ENCODE results near the gene GFAP. TPM values are rescaled to one million over a fixed set of nuclear protein-coding genes. Genes with fewer than 3 reads are reported as not detected.

GFAP gene
- total RNA-seq (not detected), polyA plus RNA-seq (not detected)

- H3K36me3 ChIP-seq (ENCODE audit: insufficient read depth, low read length): no peaks in the 10 kb centered on the region
- H3K36me3 Mint-ChIP-seq: peaks cover 0 to 2% (median 0%) of the 10 kb centered on the region in 3 donors
- DNase-seq: no peak
- H3K27ac ChIP-seq (ENCODE audit: low read depth, low read length): no peak within 1 kb of the TSS
- H3K4me1 ChIP-seq (ENCODE audit: insufficient read depth, low read length): no peaks in the 10 kb centered on the region
- peaks cover 0 to 8% (median 5%) of the 10 kb centered on the region in 3 donors for H3K4me1 Mint-ChIP-seq
- CTCF ChIA-PET: no interaction called here
- peak within 1 kb of the TSS in 1 of 7 donors; percentile 51 for H3K4me3 Mint-ChIP-seq
- H3K9me3 Mint-ChIP-seq: no peaks in the 10 kb centered on the region
- no peaks in the 10 kb centered on the region for H3K27me3 ChIP-seq (ENCODE audit: insufficient read depth, low read length, poor library complexity, severe bottlenecking)
- no peaks in the 10 kb centered on the region for H3K9me3 ChIP-seq (ENCODE audit: low read length)
- peaks cover 18 to 28% of the 10 kb centered on the region in 2 donors for H3K27me3 Mint-ChIP-seq
- POLR2A ChIA-PET: no interaction called here
- peak within 1 kb of the TSS in 1 of 8 donors; percentile 77 for H3K27ac Mint-ChIP-seq
- H3K4me3 ChIP-seq (ENCODE audit: low read length): no peak within 1 kb of the TSS
These were observed at the start of gene GFAP for GRCh38 chr17:44915321-44915726. Gene GFAP, minus strand, starts transcription at chr17:44915500. Its CDS starts 14 bp downstream, at chr17:44915486.

GRCh38 chr17:44961921-44962350 lies 46.6 kb upstream of the GFAP start:
- Histone ChIP-seq H3K4me3 (ENCODE audit: low read length) (no peak overlapping the region), H3K4me1 (ENCODE audit: insufficient read depth, low read length) (peaks cover 2% of the 10 kb centered on the region), H3K36me3 (ENCODE audit: insufficient read depth, low read length) (no peaks in the 10 kb centered on the region), H3K27ac (ENCODE audit: low read depth, low read length) (no peak overlapping the region), H3K27me3 (ENCODE audit: insufficient read depth, low read length, poor library complexity, severe bottlenecking) (peaks cover 45% of the 10 kb centered on the region), H3K9me3 (ENCODE audit: low read length) (no peaks in the 10 kb centered on the region)
- Mint-ChIP-seq H3K27ac (no peak overlapping the region), H3K4me1 (peaks cover 4 to 18% (median 5%) of the 10 kb centered on the region in 3 donors), H3K27me3 (peaks cover 61 to 77% of the 10 kb centered on the region in 2 donors), H3K9me3 (no peaks in the 10 kb centered on the region), H3K36me3 (no peaks in the 10 kb centered on the region), H3K4me3 (no peak overlapping the region)
- ChIA-PET CTCF (interaction anchor here (0.7 to 1.9 kb wide), 2 partner anchors 41 to 173 kb away, joined by 4 to 5 read pairs; partner anchors contain the start of gene ACBD4), POLR2A (no interaction called here)
- DNase-seq: no peak

GRCh38 chr17:44960691-44961090 lies 45.4 kb upstream of the GFAP start:
- Histone ChIP-seq H3K4me1 (ENCODE audit: insufficient read depth, low read length) (no peaks in the 10 kb centered on the region), H3K9me3 (ENCODE audit: low read length) (no peaks in the 10 kb centered on the region), H3K4me3 (ENCODE audit: low read length) (no peak overlapping the region), H3K27ac (ENCODE audit: low read depth, low read length) (no peak overlapping the region), H3K27me3 (ENCODE audit: insufficient read depth, low read length, poor library complexity, severe bottlenecking) (peaks cover 34% of the 10 kb centered on the region), H3K36me3 (ENCODE audit: insufficient read depth, low read length) (no peaks in the 10 kb centered on the region)
- ChIA-PET POLR2A (no interaction called here), CTCF (interaction anchor here (1.9 kb wide), 1 partner anchor 175 kb away, joined by 5 read pairs; the partner anchor contains the start of gene ACBD4)
- Mint-ChIP-seq H3K36me3 (no peaks in the 10 kb centered on the region), H3K9me3 (no peaks in the 10 kb centered on the region), H3K4me3 (peak overlapping the region in 1 of 7 donors; percentile 50), H3K4me1 (peaks cover 0 to 9% (median 0%) of the 10 kb centered on the region in 3 donors), H3K27ac (no peak overlapping the region), H3K27me3 (peaks cover 63 to 75% of the 10 kb centered on the region in 2 donors)
- no peak for DNase-seq

GRCh38 chr17:44959821-44960531 lies 44.7 kb upstream of the GFAP start:
- no peaks in the 10 kb centered on the region for H3K36me3 Mint-ChIP-seq
- no peak overlapping the region for H3K4me3 ChIP-seq (ENCODE audit: low read length)
- no peaks in the 10 kb centered on the region for H3K9me3 Mint-ChIP-seq
- no peaks in the 10 kb centered on the region for H3K4me1 ChIP-seq (ENCODE audit: insufficient read depth, low read length)
- no peak for DNase-seq
- peaks cover 0 to 8% (median 0%) of the 10 kb centered on the region in 3 donors for H3K4me1 Mint-ChIP-seq
- peaks cover 29% of the 10 kb centered on the region for H3K27me3 ChIP-seq (ENCODE audit: insufficient read depth, low read length, poor library complexity, severe bottlenecking)
- POLR2A ChIA-PET: interaction anchor here (1.0 kb wide), 1 partner anchor 9 kb away, joined by 3 read pairs; no protein-coding TSS in a partner anchor
- H3K9me3 ChIP-seq (ENCODE audit: low read length): no peaks in the 10 kb centered on the region
- H3K36me3 ChIP-seq (ENCODE audit: insufficient read depth, low read length): no peaks in the 10 kb centered on the region
- peak overlapping the region in 3 of 7 donors; percentile 22 to 46 (median 33) for H3K4me3 Mint-ChIP-seq
- CTCF ChIA-PET: interaction anchor here (1.0 to 1.9 kb wide), 2 partner anchors 17 to 175 kb away, joined by 3 to 5 read pairs; partner anchors contain the start of gene ACBD4
- H3K27ac ChIP-seq (ENCODE audit: low read depth, low read length): no peak overlapping the region
- peaks cover 56 to 76% of the 10 kb centered on the region in 2 donors for H3K27me3 Mint-ChIP-seq
- H3K27ac Mint-ChIP-seq: no peak overlapping the region

- peaks cover 41 to 53% of the 10 kb centered on the region in 2 donors for H3K27me3 Mint-ChIP-seq
- no peaks in the 10 kb centered on the region for H3K36me3 Mint-ChIP-seq
These were observed 42.0 kb upstream of the GFAP start for GRCh38 chr17:44956998-44957981.

GRCh38 chr17:44955674-44956425 lies 40.5 kb upstream of the GFAP start:
- POLR2A ChIA-PET: no interaction called here
- H3K9me3 ChIP-seq (ENCODE audit: low read length): no peaks in the 10 kb centered on the region
- Mint-ChIP-seq H3K9me3 (no peaks in the 10 kb centered on the region), H3K4me1 (peaks cover 0 to 8% (median 0%) of the 10 kb centered on the region in 3 donors), H3K27me3 (peaks cover 33 to 49% of the 10 kb centered on the region in 2 donors), H3K4me3 (no peak overlapping the region), H3K36me3 (no peaks in the 10 kb centered on the region), H3K27ac (no peak overlapping the region)
- no peak for DNase-seq
- no peak overlapping the region for H3K27ac ChIP-seq (ENCODE audit: low read depth, low read length)
- H3K27me3 ChIP-seq (ENCODE audit: insufficient read depth, low read length, poor library complexity, severe bottlenecking): peaks cover 16% of the 10 kb centered on the region
- no peaks in the 10 kb centered on the region for H3K4me1 ChIP-seq (ENCODE audit: insufficient read depth, low read length)
- CTCF ChIA-PET: no interaction called here
- no peaks in the 10 kb centered on the region for H3K36me3 ChIP-seq (ENCODE audit: insufficient read depth, low read length)
- no peak overlapping the region for H3K4me3 ChIP-seq (ENCODE audit: low read length)

More at GRCh38 chr17:44956998-44957981, 42.0 kb upstream of the GFAP start:
- H3K9me3 Mint-ChIP-seq: no peaks in the 10 kb centered on the region
- H3K9me3 ChIP-seq (ENCODE audit: low read length): no peaks in the 10 kb centered on the region
- H3K4me1 ChIP-seq (ENCODE audit: insufficient read depth, low read length): no peaks in the 10 kb centered on the region
- no peak overlapping the region for H3K4me3 ChIP-seq (ENCODE audit: low read length)
- no peak overlapping the region for H3K27ac ChIP-seq (ENCODE audit: low read depth, low read length)
- no peaks in the 10 kb centered on the region for H3K36me3 ChIP-seq (ENCODE audit: insufficient read depth, low read length)
- no peak overlapping the region for H3K27ac Mint-ChIP-seq
- CTCF ChIA-PET: no interaction called here
- H3K4me1 Mint-ChIP-seq: peaks cover 0 to 8% (median 0%) of the 10 kb centered on the region in 3 donors
- H3K27me3 ChIP-seq (ENCODE audit: insufficient read depth, low read length, poor library complexity, severe bottlenecking): peaks cover 19% of the 10 kb centered on the region
- H3K4me3 Mint-ChIP-seq: peak overlapping the region in 1 of 7 donors; percentile 48
- DNase-seq: no peak
- POLR2A ChIA-PET: no interaction called here

GRCh38 chr17:44952946-44953475 lies 37.7 kb upstream of the GFAP start:
- Mint-ChIP-seq H3K4me3 (no peak overlapping the region), H3K27me3 (peaks cover 14 to 26% of the 10 kb centered on the region in 2 donors), H3K36me3 (no peaks in the 10 kb centered on the region), H3K9me3 (no peaks in the 10 kb centered on the region), H3K27ac (no peak overlapping the region), H3K4me1 (peaks cover 2 to 7% (median 5%) of the 10 kb centered on the region in 3 donors)
- POLR2A ChIA-PET: no interaction called here
- CTCF ChIA-PET: no interaction called here
- no peak for DNase-seq
- Histone ChIP-seq H3K36me3 (ENCODE audit: insufficient read depth, low read length) (no peaks in the 10 kb centered on the region), H3K9me3 (ENCODE audit: low read length) (no peaks in the 10 kb centered on the region), H3K27ac (ENCODE audit: low read depth, low read length) (no peak overlapping the region), H3K4me1 (ENCODE audit: insufficient read depth, low read length) (peaks cover 4% of the 10 kb centered on the region), H3K4me3 (ENCODE audit: low read length) (no peak overlapping the region), H3K27me3 (ENCODE audit: insufficient read depth, low read length, poor library complexity, severe bottlenecking) (peaks cover 2% of the 10 kb centered on the region)
